Loucy (cell line): ENCODE data around the gene PTPRN2.

Experiments used
- H2AFZ ChIP-seq: fragments of 200-600 bp; sonication (generic); 2 replicates; pipeline ENCODE4 v1.6.0; 2016; ENCODE audit warnings: antibody characterized with exemption, mild to moderate bottlenecking, low read length, moderate library complexity
- H3F3A ChIP-seq: fragments of 200-600 bp; 2 replicates; pipeline ENCODE4 v1.6.0; 2016; ENCODE audit warnings: antibody characterized with exemption, low read depth, mild to moderate bottlenecking
- H3K27me3 ChIP-seq: fragments of 200-600 bp; sonication (generic); 2 replicates; pipeline ENCODE4 v1.6.1; 2014; ENCODE audit warnings: low read length, mild to moderate bottlenecking; ENCODE audit not compliant: insufficient read depth, poor library complexity, severe bottlenecking
- H3K36me3 ChIP-seq: fragments of 200-600 bp; sonication (generic); 2 replicates; pipeline ENCODE4 v1.6.1; 2016; ENCODE audit warnings: low read length; ENCODE audit not compliant: insufficient read depth
- H3K4me1 ChIP-seq: fragments of 200-600 bp; sonication (generic); 2 replicates; pipeline ENCODE4 v1.5.1; 2014; ENCODE audit warnings: low read length, mild to moderate bottlenecking; ENCODE audit not compliant: insufficient read depth, poor library complexity, severe bottlenecking
- H3K4me2 ChIP-seq: fragments of 200-600 bp; sonication (generic); 2 replicates; pipeline ENCODE4 v1.6.0; 2014; ENCODE audit warnings: antibody characterized with exemption, low read length, low read depth, mild to moderate bottlenecking; ENCODE audit not compliant: poor library complexity, severe bottlenecking
- H3K4me3 ChIP-seq: fragments of 200-600 bp; sonication (generic); 2 replicates; pipeline ENCODE4 v1.5.1; 2014; ENCODE audit warnings: low read length, mild to moderate bottlenecking, mixed read lengths; ENCODE audit not compliant: poor library complexity, severe bottlenecking
- H3K79me2 ChIP-seq: fragments of 200-600 bp; sonication (generic); 2 replicates; pipeline ENCODE4 v1.6.1; 2014; ENCODE audit warnings: low read length; ENCODE audit not compliant: insufficient read depth
- H3K9ac ChIP-seq: fragments of 200-600 bp; sonication (generic); 2 replicates; pipeline ENCODE4 v1.6.0; 2014; ENCODE audit warnings: mild to moderate bottlenecking, low read depth, low read length, moderate library complexity; ENCODE audit not compliant: poor library complexity, severe bottlenecking
- H3K9me2 ChIP-seq: fragments of 200-600 bp; sonication (generic); replicated peaks from 2 replicates; pipeline ENCODE4 v1.6.1; 2016; ENCODE audit warnings: low read depth, low read length, mixed read lengths
- H3K9me3 ChIP-seq: fragments of 200-600 bp; sonication (generic); 2 replicates; pipeline ENCODE4 v1.6.1; 2014; ENCODE audit warnings: mild to moderate bottlenecking, antibody characterized with exemption, low read length, low read depth; ENCODE audit not compliant: insufficient read depth
- H4K20me1 ChIP-seq: fragments of 200-600 bp; sonication (generic); 2 replicates; pipeline ENCODE4 v1.6.0; 2014; ENCODE audit warnings: antibody characterized with exemption, low read length, mild to moderate bottlenecking; ENCODE audit not compliant: insufficient read depth, poor library complexity, severe bottlenecking
- CTCF ChIP-seq: fragments of 200-600 bp; sonication (generic); conservative IDR thresholded peaks from 2 replicates; pipeline ENCODE4 v1.5.1; 2014; ENCODE audit warnings: mild to moderate bottlenecking, antibody characterized with exemption, low read length
- EZH2phosphoT487 ChIP-seq: fragments of 200-600 bp; IDR thresholded peaks from 2 replicates; pipeline ENCODE4 v1.6.1; 2018; ENCODE audit warnings: antibody characterized with exemption, mild to moderate bottlenecking, moderate library complexity, borderline replicate concordance

Gene PTPRN2

GRCh38 chr7:158424531-158424930, 163.1 kb downstream of the PTPRN2 start:
- Histone ChIP-seq H3K79me2 (no peaks in the 10 kb centered on the region), H3F3A (no peaks in the 10 kb centered on the region), H3K4me2 (no peak overlapping the region)

GRCh38 chr7:158424011-158424410, 163.6 kb downstream of the PTPRN2 start:
- Histone ChIP-seq H3K79me2 (no peaks in the 10 kb centered on the region), H3K4me3 (no peak overlapping the region), H3K36me3 (no peaks in the 10 kb centered on the region), H3K27me3 (no peaks in the 10 kb centered on the region), H4K20me1 (no peaks in the 10 kb centered on the region), H3K4me1 (no peaks in the 10 kb centered on the region), H2AFZ (no peak overlapping the region), H3K9me3 (peaks cover 26% of the 10 kb centered on the region; the same call in 1 of the 2 replicates), H3K9me2 (no peaks in the 10 kb centered on the region), H3F3A (no peaks in the 10 kb centered on the region), H3K9ac (no peak overlapping the region), H3K4me2 (no peak overlapping the region)
- no peak for TF ChIP-seq CTCF
- TF ChIP-seq EZH2phosphoT487 = no peak

More at GRCh38 chr7:158424531-158424930, 163.1 kb downstream of the PTPRN2 start:
- H3K9ac ChIP-seq = no peak overlapping the region
- no peaks in the 10 kb centered on the region for H4K20me1 ChIP-seq
- H2AFZ ChIP-seq = no peak overlapping the region
- no peaks in the 10 kb centered on the region for H3K4me1 ChIP-seq
- H3K9me3 ChIP-seq = peaks cover 28% of the 10 kb centered on the region; the same call in 1 of the 2 replicates
- no peaks in the 10 kb centered on the region for H3K27me3 ChIP-seq
- H3K9me2 ChIP-seq = no peaks in the 10 kb centered on the region
- no peak for TF ChIP-seq EZH2phosphoT487
- TF ChIP-seq CTCF = no peak
- H3K36me3 ChIP-seq = no peaks in the 10 kb centered on the region
- no peak overlapping the region for H3K4me3 ChIP-seq

- peaks cover 33% of the 10 kb centered on the region; the same call in 1 of the 2 replicates for H3K9me3 ChIP-seq
- H3K9ac ChIP-seq = no peak overlapping the region
- H3K79me2 ChIP-seq = no peaks in the 10 kb centered on the region
- no peak overlapping the region for H3K4me3 ChIP-seq
- no peaks in the 10 kb centered on the region for H3K27me3 ChIP-seq
- no peaks in the 10 kb centered on the region for H3K9me2 ChIP-seq
- TF ChIP-seq EZH2phosphoT487 (no peak), CTCF (no peak)
- no peaks in the 10 kb centered on the region for H3F3A ChIP-seq
- no peak overlapping the region for H3K4me2 ChIP-seq
- no peaks in the 10 kb centered on the region for H4K20me1 ChIP-seq
- H3K36me3 ChIP-seq = no peaks in the 10 kb centered on the region
- H2AFZ ChIP-seq = no peak overlapping the region
- no peaks in the 10 kb centered on the region for H3K4me1 ChIP-seq
These were observed 164.6 kb downstream of the PTPRN2 start for GRCh38 chr7:158422887-158423560.
